Central memory CD4-positive, alpha-beta T cell (primary cell): ENCODE data around the gene SP3.

Experiments
- DNase-seq: peaks from one replicate; pipeline ENCODE4 v3.0.0; 2022

Gene SP3

GRCh38 chr2:173884025-173884802 lies 81.0 kb downstream of the SP3 start:
- peak; percentile 10 for DNase-seq

- no peak for DNase-seq
Observed at GRCh38 chr2:173881886-173882285, 83.3 kb downstream of the SP3 start.

GRCh38 chr2:173881461-173881860 lies 83.7 kb downstream of the SP3 start:
- no peak for DNase-seq

- DNase-seq = no peak
Observed at GRCh38 chr2:173880561-173880960, 84.6 kb downstream of the SP3 start.

GRCh38 chr2:173876833-173877413 lies 88.2 kb downstream of the SP3 start:
- no peak for DNase-seq

GRCh38 chr2:173874894-173875237 lies 90.3 kb downstream of the SP3 start:
- DNase-seq = no peak

GRCh38 chr2:173874003-173874893 lies 90.9 kb downstream of the SP3 start:
- no peak for DNase-seq

GRCh38 chr2:173872714-173873113 lies 92.5 kb downstream of the SP3 start:
- DNase-seq = no peak

- DNase-seq = no peak
Observed at GRCh38 chr2:173869244-173870229, 95.6 kb downstream of the SP3 start.

GRCh38 chr2:173868406-173868805 lies 96.8 kb downstream of the SP3 start:
- no peak for DNase-seq

- DNase-seq = no peak
Observed at GRCh38 chr2:173866874-173867618, 98.1 kb downstream of the SP3 start.

- DNase-seq = no peak
Observed at GRCh38 chr2:173865971-173866873, 99.0 kb downstream of the SP3 start.

GRCh38 chr2:173862612-173863217 lies 102.5 kb downstream of the SP3 start:
- no peak for DNase-seq

- no peak for DNase-seq
Observed at GRCh38 chr2:173860566-173860965, 104.6 kb downstream of the SP3 start.

GRCh38 chr2:173860082-173860481 lies 105.1 kb downstream of the SP3 start:
- no peak for DNase-seq

- DNase-seq = no peak
Observed at GRCh38 chr2:173858291-173858731, 106.9 kb downstream of the SP3 start.
